DND-41 (cell line): Measurements from ENCODE around the gene PIK3CD.

Experiments used
- EZH2 ChIP-seq: IDR thresholded peaks from 3 replicates; pipeline ENCODE4 v1.6.1; 2012; ENCODE audit warnings: borderline replicate concordance, low read depth, mild to moderate bottlenecking, moderate library complexity, low read length, inconsistent platforms; ENCODE audit not compliant: severe bottlenecking
- TF ChIP-seq, protein P1 (sequence below): IDR thresholded peaks from 2 replicates; pipeline ENCODE4 v1.5.1; 2012; ENCODE audit warnings: borderline replicate concordance, low read length, moderate library complexity, mild to moderate bottlenecking; ENCODE audit not compliant: poor library complexity, severe bottlenecking; ENCODE audit errors: extremely low read depth

DNA sequence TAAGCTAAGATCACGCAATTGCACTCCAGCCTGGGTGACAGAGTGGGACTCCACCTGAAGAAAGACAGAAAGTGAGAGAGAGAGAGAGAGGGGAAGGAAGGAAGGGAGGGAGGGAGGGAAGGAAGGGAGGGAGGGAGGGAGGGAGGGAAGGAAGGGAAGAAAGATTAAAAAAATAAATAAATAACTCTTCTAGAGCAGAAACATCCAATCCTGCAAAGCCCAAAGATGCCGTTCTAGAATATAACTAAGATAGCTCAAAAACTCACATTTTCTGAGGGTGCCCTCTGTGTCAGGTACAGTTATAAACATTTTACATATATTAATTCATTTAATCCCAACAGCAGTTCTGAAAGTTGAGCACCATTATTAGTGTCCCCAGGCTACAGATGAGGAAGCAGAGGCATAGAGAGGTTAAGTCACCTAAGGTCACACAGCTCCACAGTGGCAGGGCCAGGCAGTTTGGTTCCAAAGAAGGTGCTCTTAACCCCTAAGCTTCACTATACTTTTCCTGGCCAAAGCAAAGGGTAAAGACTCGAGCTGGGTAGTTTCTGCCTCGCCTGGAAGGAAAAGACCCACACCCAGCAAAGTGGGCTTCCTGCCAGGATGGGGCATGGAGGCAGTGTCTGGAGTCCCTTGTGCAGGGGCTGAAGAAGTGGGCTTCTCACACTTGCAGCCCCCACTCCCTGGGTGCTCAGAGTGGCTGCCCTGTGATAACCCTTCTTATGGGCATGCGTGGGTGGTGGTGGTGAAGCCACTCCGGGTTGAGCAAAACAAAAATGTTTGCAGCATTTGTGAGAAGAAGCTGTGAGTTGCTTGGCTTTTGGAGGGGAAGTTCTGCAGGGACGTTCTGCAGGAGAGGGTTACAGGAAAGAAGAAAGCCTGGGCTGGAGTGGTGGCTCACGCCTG lies 7.9 kb upstream of the PIK3CD start:
- TF ChIP-seq, protein P1, sequence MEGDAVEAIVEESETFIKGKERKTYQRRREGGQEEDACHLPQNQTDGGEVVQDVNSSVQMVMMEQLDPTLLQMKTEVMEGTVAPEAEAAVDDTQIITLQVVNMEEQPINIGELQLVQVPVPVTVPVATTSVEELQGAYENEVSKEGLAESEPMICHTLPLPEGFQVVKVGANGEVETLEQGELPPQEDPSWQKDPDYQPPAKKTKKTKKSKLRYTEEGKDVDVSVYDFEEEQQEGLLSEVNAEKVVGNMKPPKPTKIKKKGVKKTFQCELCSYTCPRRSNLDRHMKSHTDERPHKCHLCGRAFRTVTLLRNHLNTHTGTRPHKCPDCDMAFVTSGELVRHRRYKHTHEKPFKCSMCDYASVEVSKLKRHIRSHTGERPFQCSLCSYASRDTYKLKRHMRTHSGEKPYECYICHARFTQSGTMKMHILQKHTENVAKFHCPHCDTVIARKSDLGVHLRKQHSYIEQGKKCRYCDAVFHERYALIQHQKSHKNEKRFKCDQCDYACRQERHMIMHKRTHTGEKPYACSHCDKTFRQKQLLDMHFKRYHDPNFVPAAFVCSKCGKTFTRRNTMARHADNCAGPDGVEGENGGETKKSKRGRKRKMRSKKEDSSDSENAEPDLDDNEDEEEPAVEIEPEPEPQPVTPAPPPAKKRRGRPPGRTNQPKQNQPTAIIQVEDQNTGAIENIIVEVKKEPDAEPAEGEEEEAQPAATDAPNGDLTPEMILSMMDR = no peak
- TF ChIP-seq EZH2 = no peak
